GM10847 (cell line): Measurements from ENCODE around the gene XRCC6.

Source experiments
- POLR2A ChIP-seq: IDR thresholded peaks from 2 replicates; pipeline ENCODE4 v1.6.1; 2011; ENCODE audit not compliant: insufficient read length; ENCODE audit errors: extremely low read depth

Gene XRCC6

DNA sequence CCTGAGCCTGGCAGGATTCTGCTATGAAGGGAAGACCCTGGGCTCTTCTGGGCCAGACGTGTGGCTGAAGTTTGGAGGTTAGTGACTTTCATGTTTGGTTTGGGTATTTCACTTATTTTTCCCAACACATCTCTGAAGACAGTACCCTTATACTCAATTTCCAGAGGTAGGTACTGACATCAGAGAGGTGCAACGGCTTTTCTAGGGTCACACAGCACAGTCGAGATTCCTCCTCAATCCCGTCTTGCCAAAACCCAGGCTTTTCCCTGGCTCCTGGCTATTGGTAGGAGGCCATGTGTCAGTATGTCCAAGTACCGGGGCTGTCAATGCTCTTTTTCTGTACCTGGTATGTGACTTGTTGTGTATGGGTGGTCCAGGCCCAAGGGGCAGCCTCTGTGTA is 25.4 kb upstream of the XRCC6 start:
- TF ChIP-seq POLR2A: no peak

DNA sequence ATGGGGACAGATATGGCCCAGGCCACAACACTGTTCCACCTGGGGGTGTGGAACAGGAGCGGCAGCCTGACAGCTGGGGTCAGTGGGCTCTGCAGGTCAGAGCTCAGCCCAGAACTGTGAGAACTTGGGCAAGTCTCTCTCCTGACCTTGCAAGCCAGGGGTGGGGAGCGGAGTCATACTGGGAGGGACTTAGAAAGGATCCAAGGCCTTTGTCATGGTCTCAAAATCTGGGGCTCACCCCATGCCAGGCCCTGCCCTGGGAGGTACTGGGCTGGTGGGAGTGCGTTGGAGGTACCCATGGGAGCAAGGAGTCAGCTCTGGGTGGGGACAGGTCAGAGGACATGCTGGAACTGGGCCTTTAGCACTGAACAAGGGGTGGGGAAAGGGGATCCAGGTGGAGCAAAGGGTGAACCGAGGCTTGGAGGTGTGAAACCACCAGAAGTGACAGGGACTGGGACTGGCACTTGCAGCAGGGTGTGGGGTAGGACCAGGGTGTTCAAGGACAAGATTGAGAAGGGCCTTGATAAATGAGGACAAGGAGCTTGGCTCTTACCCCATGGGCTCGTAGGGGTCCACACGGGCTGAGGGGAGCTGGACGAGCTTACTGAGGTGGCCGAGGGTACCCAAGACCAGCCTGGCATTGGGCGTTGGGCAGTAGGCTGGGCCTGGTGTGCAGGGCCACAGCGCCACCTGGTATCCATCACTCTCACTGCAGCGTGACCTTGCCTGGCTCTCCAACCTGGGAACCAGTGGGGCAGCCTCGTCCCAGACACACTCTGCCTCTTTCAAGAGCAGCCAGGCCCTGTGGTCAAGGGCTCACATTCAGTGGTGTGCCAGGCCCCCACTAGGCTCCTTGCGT is 24.1 kb upstream of the XRCC6 start:
- no peak for TF ChIP-seq POLR2A

DNA sequence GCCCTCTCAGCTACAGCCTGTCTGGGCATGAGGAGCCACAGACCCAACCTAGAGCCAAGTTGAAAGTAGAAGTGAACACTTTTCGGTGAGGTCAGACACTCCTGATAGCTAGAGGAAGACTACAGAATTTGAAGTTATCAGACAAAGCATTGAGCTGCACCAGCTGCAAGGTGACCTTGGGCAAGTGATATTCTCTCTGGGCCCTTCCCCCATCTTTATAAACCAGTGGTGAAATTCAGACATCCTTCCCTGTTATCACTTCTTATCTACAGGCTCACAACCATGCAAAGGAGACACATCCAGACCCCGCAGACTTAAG is 23.5 kb upstream of the XRCC6 start:
- TF ChIP-seq POLR2A: no peak

DNA sequence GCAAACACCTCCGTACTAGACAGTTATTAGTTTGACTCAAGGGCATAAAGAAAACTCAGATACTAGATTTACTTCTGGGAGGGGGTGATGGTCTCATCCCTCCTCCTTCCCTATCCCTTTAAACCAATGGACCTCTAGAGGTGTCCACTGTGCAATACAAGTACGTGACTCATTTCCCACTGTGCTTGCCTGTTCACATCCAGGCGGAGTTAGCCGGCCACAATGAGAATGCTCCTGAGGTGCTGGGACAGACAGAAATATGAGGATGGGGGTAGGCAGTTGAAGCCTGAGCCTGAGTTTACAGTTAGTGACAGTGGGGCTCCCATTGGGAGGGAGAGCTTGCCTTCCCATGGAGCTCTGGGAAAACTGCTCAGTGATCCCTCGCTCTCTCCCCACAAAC is 23.0 kb upstream of the XRCC6 start:
- no peak for TF ChIP-seq POLR2A

DNA sequence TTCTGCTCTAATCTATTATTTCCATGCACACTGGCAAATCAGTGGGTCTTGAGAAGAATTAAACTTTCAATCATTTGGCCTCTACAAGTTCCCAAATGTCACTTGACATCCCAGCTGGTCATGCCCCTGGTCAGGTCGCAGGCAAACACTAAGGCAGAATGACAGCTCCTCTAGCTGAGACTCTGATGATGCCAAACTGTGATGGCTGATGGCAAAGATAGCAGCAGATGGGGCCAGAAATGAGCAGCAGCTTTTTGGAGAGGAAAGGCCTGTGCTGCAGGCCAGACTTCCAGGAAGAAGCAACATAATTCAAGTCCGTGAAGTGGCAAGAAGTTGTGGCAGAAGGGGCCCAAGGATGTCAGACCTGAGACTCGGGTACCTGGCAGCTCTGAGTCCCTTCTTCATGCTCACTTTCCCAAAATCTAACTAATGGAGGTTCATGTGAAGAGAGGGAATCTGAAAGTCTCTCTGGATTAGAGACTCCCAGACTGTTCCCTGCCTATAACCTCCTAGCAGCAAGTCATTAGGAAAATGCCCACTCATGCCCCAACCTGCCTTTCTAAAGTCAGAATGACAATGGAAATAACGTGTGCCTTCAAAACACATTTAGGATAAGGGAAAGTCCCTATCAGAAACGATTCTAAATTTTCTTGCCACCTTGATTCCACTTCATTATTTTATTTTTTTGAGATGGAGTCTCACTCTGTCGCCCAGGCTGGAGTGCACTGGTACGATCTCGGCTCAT is 22.0 kb upstream of the XRCC6 start:
- no peak for TF ChIP-seq POLR2A

DNA sequence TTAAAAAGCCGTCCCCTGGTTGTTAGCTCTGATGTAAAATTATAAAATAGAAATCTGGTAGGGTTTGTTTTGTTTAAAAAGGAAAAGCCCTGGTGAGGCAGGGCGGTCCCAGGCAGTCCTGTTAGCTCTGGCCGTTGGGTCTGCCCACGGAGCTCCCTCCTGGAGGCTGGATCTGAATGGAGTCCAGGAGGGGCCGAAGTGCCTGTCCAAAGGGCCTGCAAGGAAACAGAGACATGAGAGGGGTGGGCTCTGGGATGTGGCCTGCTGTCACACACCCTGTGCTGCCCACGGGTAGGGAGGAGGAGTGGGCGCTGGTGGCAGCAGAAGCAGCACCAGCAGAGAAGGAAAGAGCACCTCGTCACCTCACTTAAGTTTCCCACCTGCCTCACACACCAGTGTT is 20.1 kb upstream of the XRCC6 start:
- TF ChIP-seq POLR2A: no peak

DNA sequence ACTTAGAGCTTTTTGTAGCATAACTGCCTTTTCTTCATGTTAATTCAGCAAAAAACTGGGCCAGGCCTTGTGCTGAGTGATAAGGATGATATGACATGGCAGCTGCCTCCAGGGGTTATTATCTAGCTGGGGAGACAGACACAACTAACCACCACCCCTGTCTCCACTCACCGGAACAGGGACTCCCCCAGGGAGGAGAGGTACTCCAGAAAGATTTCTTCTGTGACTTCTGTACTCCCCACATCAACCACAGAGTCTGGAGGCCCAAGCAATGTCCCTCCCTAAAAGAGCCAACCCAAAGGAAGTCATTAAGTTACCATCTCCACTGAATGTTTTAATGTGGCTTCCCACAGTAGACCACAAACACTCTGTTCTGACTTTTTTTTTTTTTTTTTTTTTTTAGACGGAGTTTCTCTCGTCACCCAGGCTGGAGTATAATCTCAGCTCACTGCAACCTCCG is 17.2 kb upstream of the XRCC6 start:
- TF ChIP-seq POLR2A: no peak

DNA sequence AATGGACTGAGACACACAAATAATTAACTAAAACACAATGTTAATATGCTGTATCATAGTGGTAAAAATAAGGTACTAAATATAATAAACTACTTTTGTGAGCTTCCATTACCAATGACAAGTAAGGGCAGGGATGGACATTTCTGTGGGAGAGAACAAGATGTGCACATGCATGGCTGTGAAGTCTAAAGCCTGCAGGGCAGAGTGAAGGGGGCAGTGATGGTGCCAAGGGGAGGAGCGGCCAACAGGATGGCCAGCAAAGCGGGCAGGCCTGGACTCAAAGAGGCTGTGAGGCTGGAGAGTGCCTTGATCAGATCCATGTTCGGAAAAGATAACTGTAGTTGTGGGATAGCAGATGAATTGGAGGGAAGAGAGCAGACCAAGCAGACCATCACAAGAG is 12.7 kb upstream of the XRCC6 start:
- TF ChIP-seq POLR2A: no peak

DNA sequence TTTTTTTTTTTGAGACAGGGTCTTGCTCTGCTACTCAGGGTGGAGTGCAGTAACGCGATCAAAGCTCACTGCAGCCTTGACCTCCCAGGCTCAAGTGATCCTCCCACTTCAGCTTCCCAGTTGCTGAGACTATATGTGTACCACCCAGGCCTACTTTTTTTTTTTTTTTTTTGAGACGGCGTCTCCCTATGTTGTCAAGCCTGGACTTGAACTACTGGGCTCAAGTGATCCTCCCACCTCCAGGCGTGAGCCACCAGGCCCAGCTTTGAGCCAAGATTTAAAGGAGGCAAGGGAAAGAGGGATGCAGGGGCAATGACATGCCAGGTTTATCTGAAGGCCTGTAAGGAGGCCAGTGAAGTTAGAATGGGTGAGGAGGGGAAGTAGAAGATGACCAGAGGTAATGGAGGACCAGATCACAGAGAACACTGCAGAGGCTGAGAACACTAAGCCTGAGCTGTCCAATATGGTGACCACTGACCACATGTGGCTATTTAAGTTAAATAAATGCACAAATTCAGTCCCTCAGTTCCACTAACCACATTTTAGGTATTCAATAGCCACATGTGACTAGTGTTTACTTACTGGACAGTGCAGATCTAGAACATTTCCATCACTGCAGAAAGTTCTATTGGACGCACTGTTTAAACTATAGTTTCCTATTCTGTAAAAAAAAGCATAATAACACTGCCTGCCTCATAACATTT is 8.3 kb upstream of the XRCC6 start:
- no peak for TF ChIP-seq POLR2A

DNA sequence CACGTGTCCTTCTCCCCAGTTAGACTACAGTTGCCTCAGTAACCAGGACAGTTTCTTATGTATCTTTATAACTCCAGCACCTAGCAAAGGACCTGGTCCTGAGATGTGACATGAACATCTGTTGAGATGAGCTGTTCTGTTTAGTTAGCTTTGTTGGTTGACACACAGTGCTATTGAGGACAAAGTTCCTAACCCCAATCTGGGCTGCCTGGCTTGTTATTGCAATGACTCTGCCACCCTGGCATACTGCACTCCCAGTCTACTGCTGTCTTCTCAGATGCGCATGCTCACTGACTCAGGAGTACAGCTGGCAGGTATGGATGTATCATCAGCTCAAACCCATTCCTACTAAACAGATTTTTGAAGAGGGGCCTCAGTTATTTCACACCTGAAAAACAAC is 7.6 kb upstream of the XRCC6 start:
- no peak for TF ChIP-seq POLR2A

DNA sequence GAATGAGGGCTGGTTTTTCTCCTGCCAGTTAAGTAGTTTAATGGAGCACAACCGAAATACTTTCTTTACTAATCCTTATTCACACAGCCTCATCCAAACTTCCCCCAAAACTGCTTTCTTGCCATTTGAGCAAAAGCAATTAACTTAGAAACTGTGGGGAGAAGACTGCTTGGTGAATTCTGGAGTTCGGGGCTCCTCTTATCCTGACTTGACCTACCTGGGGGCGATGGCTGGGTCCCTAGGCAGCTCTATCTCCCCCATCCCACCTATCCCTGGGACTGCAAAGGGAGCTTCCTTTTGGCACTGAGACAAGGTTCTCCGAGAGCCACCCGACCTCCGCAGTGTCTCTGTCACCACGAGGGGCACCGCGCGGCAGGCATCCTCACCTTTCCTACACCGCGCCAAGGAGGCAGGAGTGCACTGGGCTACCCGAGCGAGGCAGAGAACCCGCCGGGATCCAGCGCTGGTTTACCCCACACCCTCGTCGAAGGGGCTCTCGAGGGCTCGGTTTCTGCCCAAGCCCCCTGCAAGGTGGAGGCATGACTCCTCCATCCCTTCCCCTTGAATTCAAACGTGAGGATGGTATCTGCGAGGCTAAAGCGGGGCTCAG is 1.0 kb upstream of the XRCC6 start:
- TF ChIP-seq POLR2A: no peak

DNA sequence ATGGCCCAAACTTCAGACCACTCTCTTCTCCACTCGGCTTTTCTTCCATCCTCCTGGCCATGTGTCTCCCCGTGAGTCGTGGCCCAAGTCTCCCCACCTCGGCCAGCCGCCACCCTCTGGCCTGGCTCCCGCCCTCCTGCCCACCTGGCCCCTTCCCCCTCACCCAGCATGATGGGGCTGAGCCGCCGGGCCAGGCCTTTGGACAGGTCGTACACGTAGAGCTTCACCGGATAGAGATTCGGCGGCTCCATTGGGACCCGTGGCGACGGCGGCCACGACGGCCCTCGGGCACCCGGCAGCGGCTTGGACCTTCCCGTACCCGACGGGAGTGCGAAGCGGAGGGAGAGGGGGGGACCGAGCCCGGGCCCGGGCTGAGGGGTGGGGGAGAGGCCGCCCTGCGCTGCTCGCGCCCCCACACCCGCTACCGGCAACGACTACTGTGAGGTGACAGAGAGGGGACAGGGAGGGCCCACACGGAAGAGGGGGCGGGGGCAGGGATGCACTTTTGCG is 451 bp upstream of the XRCC6 start, which contains the start of gene DESI1:
TSS of gene DESI1 (minus strand) at position 455 of the 510 bp plus-strand sequence. CDS start at position 251, 204 bp downstream.
- peak; percentile 91 for TF ChIP-seq POLR2A

DNA sequence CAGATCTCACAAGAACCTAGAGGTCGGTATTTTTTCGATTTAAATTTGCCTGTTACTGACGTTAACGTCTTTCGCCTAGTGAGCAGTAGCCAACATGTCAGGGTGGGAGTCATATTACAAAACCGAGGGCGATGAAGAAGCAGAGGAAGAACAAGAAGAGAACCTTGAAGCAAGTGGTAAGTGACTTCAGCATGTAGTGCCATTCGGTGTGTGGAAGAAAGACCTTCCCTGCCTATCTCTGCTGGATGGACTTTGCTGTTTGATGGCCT is 750 bp downstream of the XRCC6 start:
- no peak for TF ChIP-seq POLR2A

DNA sequence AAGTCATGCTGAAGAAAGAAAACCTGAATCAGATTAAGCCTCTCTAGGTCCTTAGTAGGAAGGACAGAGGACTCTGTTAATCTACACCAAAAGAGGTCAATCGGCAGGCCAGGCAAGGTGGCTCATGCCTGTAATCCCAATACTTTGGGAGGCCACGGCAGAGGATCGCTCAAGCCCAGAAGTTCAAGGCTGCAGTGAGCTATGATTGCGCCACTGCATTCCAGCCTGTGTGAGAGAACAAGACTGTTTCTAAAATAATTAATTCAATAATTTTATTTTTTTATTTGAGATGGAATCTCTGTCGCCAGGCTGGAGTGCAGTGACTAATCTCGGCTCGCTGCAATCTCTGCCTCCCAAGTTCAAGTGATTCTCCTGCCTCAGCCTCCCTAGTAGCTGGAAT is 4.5 kb downstream of the XRCC6 start:
- no peak for TF ChIP-seq POLR2A

DNA sequence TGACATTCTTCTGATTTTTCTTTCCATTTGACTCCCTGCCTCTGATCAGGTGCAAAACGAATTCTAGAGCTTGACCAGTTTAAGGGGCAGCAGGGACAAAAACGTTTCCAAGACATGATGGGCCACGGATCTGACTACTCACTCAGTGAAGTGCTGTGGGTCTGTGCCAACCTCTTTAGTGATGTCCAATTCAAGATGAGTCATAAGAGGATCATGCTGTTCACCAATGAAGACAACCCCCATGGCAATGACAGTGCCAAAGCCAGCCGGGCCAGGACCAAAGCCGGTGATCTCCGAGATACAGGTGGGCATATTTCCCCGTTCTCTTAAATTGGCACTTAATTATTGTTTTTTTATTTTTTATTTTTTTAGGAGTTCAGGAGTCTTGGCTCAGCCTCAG is 15.4 kb downstream of the XRCC6 start:
- no peak for TF ChIP-seq POLR2A
